ENCODE measurements around the gene DYSF.

GRCh38 chr2:71557321-71557720, 104.0 kb downstream of the DYSF start:
- TF ChIP-seq TAF1 (IDR thresholded peaks at IDR 0.05; ENCODE audit: borderline replicate concordance, insufficient read depth, low read length) = no peak
- no peak for TF ChIP-seq POLR2AphosphoS5 (IDR thresholded peaks at IDR 0.05; ENCODE audit: low read depth, low read length)

Measured in PFSK-1 (cell line).